Jurkat, Clone E6-1 (cell line): ENCODE measurements around the gene MRAP.
"Not testable (repeated sequence)": the region's sequence is repeated elsewhere in the genome, so short reads cannot be mapped to it uniquely, and the experiment has no call there.

ENCODE experiments used
- DNase-seq: peaks from one replicate; pipeline ENCODE4 v3.0.0-alpha.2; 2011; ENCODE audit warnings: low read depth, low spot score
- H3K4me3 ChIP-seq: 2 replicates; pipeline ENCODE4 v1.5.1; 2011; ENCODE audit warnings: mild to moderate bottlenecking, low read length, control low read depth, moderate library complexity

MRAP gene

DNA sequence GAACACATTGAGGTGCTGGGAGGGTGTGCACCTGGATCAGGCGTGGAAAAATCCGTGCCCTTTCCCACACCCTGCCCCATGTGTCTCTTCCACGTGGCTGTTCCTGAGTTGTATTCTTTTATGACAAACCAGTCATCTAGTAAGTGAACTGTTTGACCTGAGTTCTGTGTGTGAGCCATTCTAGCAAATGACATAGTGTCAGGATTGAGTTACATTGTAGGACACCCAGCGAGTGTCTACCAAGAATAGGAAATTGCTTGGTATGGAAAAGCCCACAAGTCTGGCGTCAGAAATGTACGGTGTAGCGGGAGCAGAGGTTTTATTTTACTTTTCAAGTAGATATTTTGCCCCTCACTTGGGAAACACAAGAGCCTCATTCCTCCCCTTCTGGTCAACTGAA is 1.2 kb upstream of the MRAP start:
- DNase-seq, result no peak
- H3K4me3 ChIP-seq, result no peak overlapping the region

DNA sequence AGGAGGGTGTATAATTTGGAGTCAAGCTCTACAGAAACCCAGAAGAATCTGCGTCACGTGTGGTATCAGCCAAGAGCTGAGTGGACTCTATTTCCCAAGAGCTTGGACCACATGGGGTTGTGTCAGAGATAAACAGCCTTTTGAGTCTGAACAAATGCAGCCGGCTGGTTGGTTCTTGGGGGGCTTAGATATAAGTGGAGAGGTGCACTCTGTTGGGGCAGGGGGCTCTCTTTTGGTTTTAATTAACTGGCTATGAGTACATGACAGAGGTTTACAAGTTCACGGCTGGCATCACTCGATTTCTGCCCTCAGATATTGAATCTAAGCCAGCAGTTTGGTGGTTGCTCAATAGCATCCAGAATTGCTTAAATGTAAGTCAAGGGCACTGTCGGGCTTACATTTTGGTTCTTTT is 501 bp upstream of the MRAP start:
- no peak overlapping the region for H3K4me3 ChIP-seq
- DNase-seq, result no peak

DNA sequence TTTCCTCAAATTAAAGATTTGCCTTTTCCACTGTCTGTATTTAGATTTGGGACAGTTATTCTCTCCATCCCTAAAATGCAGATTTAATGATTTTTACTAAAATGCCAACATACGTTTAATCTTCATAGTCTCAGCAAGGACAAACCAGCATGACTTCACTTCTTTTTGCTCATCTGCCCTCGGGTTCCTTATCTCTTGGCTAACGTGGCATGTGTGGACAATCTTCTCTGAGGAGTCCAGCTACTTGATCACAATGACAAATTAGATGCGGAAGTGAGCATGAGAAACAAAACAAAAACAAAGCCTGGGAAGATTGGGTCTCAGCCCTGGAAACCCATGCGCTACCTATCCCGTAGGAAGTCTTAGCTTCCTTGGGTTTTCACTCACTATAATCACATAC is 1.0 kb downstream of the MRAP start:
- no peak overlapping the region for H3K4me3 ChIP-seq
- DNase-seq, result no peak

DNA sequence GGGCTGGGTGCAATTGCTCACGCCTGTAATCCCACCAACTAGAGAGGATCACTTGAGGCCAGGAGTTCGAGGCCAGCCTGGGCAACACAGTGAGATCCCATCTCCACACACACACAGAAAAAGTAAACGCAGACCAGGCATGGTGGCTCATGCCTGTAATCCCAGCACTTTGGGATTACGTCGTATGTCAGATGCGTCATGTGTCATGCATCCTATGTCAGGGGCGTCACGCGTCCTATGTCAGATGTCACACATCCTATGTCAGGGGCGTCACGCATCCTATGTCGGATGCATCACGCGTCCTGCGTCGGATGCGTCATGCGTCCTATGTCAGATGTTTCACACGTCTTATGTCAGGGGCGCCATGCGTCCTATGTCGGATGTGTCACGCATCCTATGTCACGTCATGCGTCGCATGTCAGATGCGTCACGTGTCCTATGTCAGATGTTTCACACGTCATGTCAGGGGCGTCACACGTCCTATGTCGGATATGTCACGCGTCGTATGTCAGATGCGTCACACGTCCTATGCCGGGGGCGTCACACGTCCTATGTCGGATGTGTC is 1.5 kb downstream of the MRAP start:
- no peak overlapping the region for H3K4me3 ChIP-seq
- no peak for DNase-seq

DNA sequence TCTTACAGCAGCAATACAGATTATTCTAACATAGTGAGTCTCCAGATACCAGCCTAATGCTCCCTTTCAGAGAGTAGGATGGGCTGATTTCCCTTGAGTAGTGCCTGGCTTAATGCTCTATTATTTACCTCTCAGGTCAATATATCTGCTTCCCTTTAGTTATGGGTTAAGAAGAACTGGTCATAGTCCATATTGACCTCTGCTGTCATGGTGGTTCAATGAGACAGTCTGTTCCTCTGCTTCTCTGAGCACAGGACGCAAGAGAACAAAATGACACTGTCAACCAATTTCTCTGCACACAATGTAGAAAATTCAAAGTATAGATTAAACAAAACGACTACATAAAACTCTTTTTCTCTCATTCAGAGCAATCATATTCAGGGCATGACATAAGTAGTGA is 2.9 kb downstream of the MRAP start:
- DNase-seq, result no peak

DNA sequence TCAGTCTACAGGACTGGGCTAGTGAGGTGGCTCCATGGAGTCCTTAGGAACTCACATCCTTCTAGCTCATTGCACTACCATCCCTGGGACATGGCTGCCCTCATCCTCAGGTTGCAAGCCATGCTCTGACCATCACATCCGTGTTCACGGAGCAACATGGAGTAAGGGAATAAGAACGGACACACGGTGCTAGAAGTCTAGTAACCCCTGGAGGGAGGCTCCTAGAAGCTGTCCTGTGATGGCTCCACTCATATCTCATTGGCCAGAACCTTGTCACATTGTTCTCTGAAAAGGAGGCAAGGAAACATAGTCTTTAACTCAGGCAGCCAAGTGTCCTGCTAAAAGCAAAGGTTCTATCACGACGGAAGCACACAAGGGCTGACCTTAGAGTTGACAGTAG is 3.9 kb downstream of the MRAP start:
- no peak for DNase-seq
- no peak overlapping the region for H3K4me3 ChIP-seq

More for the DNA sequence above, 2.9 kb downstream of the MRAP start:
- no peak overlapping the region for H3K4me3 ChIP-seq

DNA sequence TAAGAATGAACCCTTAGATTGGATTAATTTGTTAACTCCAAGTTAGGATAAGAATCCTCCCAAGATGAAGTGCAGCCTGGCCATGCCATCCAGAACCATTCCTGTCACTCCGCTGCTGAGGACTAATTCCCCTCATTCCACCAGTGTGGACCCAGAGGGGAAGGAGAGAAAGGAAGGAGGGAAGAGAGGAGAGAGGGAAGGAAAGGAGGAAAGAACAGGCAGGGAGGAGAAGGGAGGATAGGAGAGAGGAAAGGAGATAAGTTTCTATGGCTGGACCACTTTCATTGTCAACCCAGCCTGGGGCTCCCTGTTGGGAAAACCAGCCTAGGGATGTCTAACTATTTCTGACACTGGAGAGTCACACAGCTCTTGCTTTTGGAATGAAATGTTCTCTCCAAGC is 4.7 kb downstream of the MRAP start:
- H3K4me3 ChIP-seq, result no peak overlapping the region
- no peak for DNase-seq

DNA sequence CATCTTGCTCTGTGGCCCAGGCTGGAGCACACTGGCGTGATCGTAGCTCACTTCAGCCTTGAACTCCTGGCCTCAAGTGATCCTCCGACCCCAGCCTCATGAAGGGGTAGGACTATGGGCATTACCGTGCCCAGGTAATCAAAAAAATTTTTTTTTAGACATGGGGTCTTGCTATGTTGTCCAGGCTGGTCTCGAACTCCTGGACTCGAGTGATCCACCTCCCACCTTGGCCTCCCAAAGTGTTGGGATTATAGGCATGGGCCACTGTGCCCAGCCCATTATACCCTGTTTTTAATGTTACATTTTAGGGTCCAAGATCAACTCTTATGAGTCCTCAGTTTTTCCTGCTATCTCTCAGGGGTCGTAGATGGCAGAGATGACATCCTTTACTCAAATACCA is 6.3 kb downstream of the MRAP start:
- DNase-seq, result no peak
- H3K4me3 ChIP-seq, result no peak overlapping the region

DNA sequence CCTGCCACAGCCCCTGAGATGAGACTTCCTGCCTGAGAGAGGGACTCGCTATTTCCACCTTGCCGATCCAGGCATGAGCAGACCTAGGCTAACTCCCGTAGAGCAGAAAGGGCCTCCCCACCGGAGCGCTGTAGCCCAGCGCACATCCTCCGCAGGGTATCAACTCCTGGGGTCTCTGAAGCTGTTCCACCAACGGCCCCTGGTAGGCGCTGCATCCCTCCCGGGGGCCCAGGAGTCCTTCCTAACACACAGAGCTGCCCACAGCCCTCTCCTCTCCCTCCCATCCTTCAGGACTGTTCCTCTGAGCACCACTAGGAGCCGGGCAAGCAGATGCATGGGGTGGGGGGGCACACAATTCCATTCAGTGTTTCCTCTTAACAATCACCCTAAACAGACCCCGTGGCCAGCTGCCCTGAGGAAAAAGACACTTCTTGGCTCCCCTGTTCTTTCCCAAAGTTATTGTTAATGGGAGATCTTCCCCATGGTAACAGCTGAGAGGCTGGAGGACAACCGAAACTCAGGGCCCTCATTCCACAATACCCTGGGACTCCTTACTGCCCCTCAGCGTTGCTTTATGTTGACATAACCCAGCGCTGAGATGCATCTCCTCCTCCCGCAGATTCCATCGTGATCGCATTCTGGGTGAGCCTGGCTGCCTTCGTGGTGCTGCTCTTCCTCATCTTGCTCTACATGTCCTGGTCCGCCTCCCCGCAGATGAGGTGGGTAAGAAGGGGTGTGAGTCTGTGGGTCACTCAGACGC is 7.5 kb downstream of the MRAP start:
- H3K4me3 ChIP-seq, result no peak overlapping the region
- DNase-seq, result no peak

DNA sequence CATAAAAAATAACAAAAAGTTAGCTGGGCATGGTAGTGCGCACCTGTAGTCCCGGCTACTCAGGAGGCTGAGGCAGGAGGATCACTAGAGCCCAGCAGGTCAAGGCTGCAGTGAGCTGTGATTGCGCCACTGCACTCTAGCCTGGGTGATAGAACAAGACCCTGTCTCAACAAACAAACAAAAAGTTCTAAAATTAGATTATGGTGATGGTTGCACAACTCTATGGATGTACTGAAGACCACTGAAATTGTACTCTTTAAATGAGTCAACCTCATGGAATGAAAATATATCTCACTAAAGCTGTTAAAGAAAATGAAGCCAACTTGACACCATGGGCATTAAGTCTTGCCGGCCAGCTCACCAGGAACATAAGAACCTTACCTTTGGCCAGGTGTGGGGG is 9.1 kb downstream of the MRAP start:
- H3K4me3 ChIP-seq, result no peak overlapping the region
- DNase-seq, result no peak

DNA sequence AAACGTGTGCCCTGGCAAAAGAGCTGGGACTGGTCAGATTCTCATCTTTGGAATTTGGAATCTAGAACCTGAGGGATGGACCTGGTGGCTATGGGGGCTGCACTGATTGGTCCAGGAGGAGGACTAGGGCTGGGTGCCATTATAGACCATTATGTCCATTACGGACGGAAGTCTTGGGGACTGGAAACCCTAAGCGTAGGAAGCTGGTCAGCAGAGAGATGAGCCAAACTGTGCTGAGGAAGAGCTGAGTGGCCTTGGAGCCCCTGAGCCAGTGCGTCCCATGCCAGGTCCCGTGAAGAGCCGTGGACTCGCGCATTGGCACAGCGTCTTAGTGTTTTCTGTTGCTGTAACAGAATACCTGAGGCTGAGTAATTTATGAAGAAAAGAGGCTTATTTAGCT is 10.0 kb downstream of the MRAP start:
- H3K4me3 ChIP-seq, result no peak overlapping the region
- DNase-seq, result no peak

DNA sequence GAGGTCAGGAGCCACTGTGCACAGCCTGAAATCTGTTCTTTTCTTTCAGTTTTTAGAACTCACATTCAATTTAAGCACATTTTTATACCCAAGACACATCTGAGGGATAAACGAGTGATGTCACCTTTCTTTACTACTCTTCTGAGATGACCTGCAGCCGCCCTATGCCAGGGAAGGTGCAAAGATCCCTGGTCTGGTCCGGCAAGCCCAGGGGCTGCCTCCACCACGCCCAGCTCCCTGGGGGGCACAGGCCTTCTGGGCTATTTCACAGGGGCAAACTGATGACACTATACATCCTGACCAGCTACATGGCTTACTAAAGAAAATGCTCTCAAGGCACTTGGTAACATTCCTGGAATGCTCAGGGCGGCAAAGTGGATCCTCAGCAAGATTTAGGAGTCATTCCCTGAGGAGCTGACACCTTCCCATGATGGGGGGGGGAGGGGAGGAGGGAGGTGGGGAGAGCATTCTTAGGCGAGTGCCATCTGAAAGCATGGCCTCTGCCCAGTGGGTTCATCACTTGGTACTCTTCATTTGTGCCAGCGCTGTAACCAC is 11.3 kb downstream of the MRAP start:
- DNase-seq, result no peak
- no peak overlapping the region for H3K4me3 ChIP-seq

DNA sequence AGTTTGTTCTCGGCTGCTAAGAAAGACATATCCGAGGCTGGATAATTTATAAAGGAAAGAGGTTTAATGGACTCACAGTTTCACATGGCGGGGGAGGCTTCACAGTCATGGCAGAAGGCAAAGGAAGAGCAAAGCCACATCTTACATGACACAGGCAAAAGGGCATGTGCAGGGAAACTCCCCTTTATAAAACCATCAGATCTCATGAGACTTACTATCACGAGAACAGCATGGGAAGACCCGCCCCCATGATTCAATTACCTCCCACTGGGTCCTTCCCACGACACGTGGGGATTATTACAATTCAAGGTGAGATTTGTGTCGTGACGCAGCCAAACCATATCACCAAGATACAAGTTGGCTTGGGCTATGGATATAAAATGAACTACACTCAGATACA is 12.3 kb downstream of the MRAP start:
- not testable (repeated sequence) for DNase-seq, H3K4me3 ChIP-seq

DNA sequence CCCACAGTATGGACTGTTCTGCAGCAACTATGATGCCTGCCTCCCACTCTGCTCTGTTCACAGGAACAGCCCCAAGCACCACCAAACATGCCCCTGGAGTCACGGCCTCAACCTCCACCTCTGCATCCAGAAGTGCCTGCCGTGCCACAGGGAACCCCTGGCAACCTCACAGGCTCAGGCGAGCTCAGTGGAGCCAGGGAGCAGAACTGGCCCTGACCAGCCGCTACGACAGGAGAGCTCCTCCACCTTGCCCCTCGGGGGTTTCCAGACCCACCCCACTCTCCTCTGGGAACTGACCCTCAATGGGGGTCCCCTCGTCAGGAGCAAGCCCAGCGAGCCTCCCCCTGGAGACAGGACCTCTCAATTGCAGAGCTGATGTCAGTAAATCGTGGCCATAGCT is 13.0 kb downstream of the MRAP start:
- no peak for DNase-seq

DNA sequence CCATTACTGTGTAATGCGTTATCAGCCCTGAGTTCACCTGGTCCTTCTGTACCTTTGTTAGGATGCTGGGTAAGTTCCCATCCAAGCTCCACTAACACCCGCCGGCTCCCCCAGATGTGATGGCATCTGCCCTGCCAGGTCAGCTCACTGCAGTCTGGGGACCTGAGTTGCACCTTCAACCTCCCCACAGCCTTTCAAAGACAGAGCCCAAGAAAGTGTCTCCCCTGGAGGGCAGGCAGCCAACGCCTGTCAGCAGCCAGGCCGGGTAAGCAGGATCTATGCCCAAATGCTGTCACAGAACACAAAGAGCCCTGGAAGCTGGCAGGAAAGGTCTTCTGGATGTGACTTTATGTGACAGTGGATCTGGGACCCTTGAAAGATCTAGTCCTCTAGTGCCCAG is 13.7 kb downstream of the MRAP start:
- no peak for DNase-seq
- no peak overlapping the region for H3K4me3 ChIP-seq

More for the DNA sequence above, 13.0 kb downstream of the MRAP start:
- no peak overlapping the region for H3K4me3 ChIP-seq

DNA sequence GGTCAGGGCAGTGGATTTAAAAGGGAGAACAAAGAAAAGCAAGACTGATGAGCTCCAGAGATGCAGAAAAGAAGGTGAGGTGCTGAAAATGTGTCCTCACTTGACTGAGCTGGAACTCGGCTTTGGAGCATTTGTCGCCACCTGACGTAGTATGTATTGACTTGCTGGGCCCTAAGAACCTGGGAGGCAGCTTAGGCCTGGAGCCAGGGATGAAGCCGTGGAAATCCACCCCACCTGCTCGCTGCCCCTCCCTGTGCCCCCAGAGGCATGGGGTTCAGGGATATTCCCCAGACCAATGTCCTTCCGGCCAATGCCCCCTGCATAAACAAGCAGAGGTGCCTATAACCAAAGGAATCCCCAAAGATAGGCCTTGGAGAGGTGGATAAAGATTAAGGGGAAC is 14.3 kb downstream of the MRAP start:
- H3K4me3 ChIP-seq, result no peak overlapping the region
- DNase-seq, result no peak

DNA sequence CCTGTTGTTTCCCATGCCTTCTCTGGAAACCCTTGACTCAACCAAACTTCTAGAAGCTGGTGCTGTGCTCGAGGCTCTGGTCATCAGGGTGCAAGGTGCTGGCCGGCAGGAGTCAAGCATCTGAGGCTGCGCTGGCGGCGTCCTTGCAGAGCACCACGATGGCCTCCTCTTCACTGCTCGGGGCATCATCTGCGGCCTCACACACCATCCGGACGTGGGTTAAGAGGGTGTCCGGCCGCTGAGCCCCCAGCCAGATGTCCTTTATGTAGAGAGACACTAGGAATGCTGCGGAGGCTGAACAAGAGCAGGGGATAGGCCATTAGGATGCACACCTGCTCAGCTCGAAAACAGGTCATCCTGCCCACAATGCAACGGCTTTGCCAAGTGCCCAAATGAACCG is 16.2 kb downstream of the MRAP start:
- no peak overlapping the region for H3K4me3 ChIP-seq
- no peak for DNase-seq

DNA sequence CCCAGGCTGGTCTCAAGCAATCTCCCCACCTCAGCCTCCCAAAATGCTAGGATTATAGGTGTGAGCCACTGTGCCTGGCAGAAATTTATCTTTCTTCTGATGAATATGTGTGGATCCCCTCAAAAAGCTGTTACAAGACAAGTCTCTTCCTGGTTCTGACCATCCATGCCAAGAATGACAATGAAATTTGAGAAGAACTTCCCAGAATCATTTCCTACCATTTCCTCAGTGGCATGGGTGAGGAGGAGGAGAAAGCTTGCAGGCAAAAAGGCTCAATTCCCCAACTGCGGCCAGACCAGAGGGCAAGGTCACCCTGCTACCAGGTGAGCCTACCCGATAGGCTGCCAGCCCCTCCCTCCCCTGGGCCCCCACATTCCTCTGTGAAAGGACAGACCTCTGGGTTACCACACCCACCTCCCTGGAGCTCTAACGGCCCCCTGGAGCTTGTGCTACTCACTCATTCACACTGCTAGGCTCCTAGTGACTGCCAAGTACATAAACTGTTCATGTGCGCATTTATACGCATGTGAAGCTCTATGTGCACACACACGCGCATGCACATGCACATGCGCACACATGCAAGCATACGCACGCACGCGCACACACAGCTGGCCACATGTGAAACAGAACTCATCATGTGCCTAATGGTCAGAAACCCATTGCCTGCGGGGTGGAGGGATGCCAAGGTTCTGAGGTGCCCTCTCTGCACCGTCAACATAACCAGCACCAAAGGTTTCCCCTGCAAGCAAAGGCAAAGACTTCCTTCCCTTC is 17.0 kb downstream of the MRAP start:
- DNase-seq, result no peak

DNA sequence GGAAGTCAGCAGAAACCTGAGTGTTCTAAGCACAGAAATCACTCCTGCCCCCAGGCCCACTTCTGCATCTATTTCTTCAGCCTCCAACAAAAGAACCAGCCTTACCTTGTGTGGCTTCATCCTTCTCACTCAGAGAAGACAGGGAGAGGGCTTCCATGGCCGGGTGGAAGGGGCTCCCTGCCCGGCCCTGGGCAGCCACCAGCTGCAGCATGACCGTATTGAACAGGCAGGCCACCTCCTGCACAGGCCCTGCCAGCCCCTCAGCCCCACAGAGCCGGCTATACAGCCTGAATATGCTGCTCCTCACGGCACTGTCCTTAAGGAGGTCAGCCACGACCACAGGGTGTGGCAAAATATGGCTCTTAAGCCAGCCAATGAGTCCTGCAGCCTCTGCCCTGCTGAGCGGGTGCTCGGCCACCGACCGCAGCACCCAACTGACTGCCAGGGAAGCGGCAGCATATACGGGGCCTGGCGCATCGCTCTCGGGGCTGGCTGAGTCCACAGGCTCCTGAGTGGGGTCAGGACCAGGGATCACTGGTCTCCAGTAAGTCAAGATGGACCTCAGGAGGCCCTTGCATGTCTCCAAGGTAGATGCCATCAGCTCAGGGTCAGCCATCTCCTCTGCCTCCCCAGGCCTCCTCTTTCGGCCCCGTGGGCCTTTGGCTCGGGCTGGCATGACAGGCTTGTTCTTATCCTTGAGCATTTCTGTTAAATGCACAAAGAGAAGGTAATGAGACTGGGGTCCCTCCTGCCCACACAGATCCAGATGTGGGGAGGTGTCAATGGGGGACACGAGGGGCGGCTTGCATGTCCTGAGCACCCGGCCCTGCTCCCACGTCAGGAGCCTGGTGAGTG is 17.9 kb downstream of the MRAP start:
- DNase-seq, result no peak
- no peak overlapping the region for H3K4me3 ChIP-seq

More for the DNA sequence above, 17.0 kb downstream of the MRAP start:
- H3K4me3 ChIP-seq, result no peak overlapping the region
